Activated T-cell treated with anti-CD3 and anti-CD28 coated beads, Interleukin-2, amount 50 U/mL, for 24 hours (primary cell): ENCODE data around the gene HERC5.
"Not testable (repeated sequence)": the region's sequence is repeated elsewhere in the genome, so short reads cannot be mapped to it uniquely, and the experiment has no call there.

Experiments used
- DNase-seq: peaks from one replicate; pipeline ENCODE4 v3.0.0-alpha.2; 2020
- H3K27ac Mint-ChIP-seq: 2 replicates; pipeline ENCODE4 v1.8.0; 2020; ENCODE audit warnings: mild to moderate bottlenecking, mixed read lengths
- H3K27me3 Mint-ChIP-seq: 2 replicates; pipeline ENCODE4 v1.8.0; 2020; ENCODE audit warnings: mixed read lengths
- H3K36me3 Mint-ChIP-seq: 2 replicates; pipeline ENCODE4 v1.8.0; 2020; ENCODE audit warnings: low read depth, mixed read lengths
- H3K4me1 Mint-ChIP-seq: 2 replicates; pipeline ENCODE4 v1.8.0; 2020; ENCODE audit warnings: low read depth, mixed read lengths
- H3K4me3 Mint-ChIP-seq: 2 replicates; pipeline ENCODE4 v1.8.0; 2020; ENCODE audit warnings: mild to moderate bottlenecking, moderate library complexity, mixed read lengths
- H3K9me3 Mint-ChIP-seq: 2 replicates; pipeline ENCODE4 v1.8.0; 2020; ENCODE audit warnings: mixed read lengths

Gene HERC5

DNA sequence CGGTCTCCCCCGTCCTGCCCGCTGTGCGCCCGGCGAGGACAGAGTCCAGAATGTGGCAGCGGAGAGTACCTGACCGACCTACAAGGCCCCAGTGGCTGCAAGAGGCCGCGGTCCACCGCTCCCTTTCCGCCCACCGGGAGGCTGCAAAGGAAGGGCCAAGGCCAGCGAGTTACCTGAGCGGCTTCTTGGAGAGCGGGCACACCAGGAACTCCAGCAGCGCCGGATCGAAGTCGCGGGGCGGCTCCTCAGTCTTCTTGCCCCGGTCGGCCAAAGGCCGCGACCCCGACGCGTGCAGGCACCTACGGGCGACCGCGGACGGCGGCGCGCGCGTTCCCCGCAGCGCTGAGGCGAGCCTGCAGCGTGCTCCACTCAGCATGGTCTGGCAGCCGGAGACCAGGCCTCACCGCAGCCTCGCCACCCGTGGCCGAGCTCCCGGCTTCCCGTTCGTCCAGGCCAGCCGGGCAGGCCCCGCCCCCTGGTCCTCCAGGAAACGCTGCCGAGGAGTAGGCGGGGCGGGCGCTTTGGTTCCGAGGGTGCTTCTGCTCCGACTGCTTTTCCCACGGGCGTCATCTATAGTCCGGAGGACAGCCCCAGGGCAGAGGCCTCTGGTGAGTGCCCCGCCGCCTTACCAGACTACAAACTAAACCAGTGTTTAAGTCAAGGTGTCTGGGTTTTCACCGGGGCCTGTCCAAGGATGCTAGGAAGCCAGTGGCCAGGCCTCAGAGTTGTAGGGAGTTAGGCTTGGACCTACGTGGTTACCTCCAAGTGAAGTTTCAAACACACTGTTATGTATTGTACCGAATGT is 66.6 kb downstream of the HERC5 start, which contains the start of gene PYURF:
Gene PYURF, minus strand, starts transcription at position 452 of the 805 bp plus-strand sequence. Its CDS starts 76 bp downstream, at position 376.
- H3K4me1 Mint-ChIP-seq: peaks cover 52% of the 10 kb centered on the region

DNA sequence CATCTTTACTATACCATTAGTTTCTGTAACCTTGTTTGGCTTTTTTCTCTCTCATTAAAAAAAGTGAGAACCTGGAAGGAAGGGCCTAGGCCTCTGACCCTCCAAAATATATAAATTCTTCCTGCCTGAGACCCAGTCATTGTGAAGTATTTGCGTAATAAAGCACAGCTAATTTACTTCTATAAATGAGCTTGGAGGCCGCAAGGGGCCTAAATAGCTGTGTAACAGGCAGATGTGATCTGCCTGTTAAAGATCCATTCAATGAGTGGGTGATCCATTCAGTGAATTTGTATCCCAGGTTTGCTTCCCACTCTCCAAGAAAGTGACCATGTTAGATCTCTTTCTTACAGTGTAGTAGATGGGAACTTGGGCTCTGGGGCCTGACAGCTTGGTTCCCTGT is 67.3 kb downstream of the HERC5 start:
- Mint-ChIP-seq H3K9me3 (no peaks in the 10 kb centered on the region), H3K4me1 (peaks cover 52% of the 10 kb centered on the region), H3K4me3 (peak overlapping the region; percentile 93), H3K27ac (peak overlapping the region; percentile 88), H3K27me3 (no peaks in the 10 kb centered on the region), H3K36me3 (peaks cover 36% of the 10 kb centered on the region)
- no peak for DNase-seq

More for the DNA sequence above, 66.6 kb downstream of the HERC5 start, which contains the start of gene PYURF:
- peak; percentile 89 for DNase-seq
- peaks cover 37% of the 10 kb centered on the region for H3K36me3 Mint-ChIP-seq
- H3K27me3 Mint-ChIP-seq: no peaks in the 10 kb centered on the region
- peak within 1 kb of the TSS; percentile 93 for H3K27ac Mint-ChIP-seq
- peak within 1 kb of the TSS; percentile 93 for H3K4me3 Mint-ChIP-seq
- H3K9me3 Mint-ChIP-seq: no peaks in the 10 kb centered on the region

DNA sequence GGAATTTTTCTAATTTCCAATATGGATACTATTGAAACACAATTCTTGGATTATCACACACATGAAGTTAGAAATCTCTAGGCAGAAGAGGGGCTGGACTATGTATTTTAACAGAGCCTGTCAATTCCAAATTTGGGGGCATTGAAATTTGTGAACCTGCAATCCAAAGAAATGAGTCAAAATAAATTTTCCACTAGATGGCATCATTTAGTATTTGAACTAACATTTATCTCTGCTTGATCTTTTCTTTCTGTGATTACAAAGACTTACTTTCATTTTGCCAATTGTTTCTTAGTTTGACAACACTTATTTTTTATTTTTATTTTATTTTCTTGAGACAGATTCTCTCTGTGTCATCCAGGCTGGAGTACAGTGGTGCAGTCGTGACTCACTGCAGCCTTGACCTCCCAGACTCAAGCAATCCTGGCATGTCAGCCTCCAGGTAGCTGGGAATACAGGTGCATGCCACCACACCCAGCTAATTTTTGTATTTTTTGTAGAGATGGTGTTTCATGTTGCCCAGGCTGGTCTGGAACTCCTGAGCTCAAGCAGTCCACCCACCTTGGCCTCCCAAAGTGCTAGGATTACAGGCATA is 69.4 kb downstream of the HERC5 start:
- H3K4me1 Mint-ChIP-seq: peaks cover 46% of the 10 kb centered on the region
- no peaks in the 10 kb centered on the region for H3K27me3 Mint-ChIP-seq
- peak overlapping the region; percentile 26 for H3K27ac Mint-ChIP-seq
- H3K9me3 Mint-ChIP-seq: no peaks in the 10 kb centered on the region
- H3K4me3 Mint-ChIP-seq: no peak overlapping the region
- DNase-seq: no peak
- peaks cover 20% of the 10 kb centered on the region for H3K36me3 Mint-ChIP-seq

DNA sequence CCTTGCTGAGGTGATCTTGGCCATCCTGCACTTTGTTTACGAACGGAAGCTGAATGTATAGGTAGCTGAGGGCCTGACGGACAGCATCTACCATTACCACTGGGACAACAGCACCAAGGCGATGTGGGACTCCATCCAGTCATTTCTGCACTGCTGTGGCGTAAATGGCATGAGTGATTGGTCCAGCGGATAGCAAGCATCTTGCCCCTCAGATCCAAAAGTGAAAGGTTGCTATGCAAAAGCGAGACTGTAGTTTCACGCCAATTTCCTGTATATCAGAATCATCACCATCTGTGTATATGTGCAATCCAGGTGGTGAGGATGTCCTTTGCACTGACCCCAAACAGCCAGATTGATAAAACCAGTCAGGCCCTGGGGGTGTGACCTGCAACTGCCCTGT is 70.9 kb downstream of the HERC5 start:
- Mint-ChIP-seq H3K4me3 (no peak overlapping the region), H3K27ac (peak overlapping the region; percentile 34), H3K9me3 (no peaks in the 10 kb centered on the region)

DNA sequence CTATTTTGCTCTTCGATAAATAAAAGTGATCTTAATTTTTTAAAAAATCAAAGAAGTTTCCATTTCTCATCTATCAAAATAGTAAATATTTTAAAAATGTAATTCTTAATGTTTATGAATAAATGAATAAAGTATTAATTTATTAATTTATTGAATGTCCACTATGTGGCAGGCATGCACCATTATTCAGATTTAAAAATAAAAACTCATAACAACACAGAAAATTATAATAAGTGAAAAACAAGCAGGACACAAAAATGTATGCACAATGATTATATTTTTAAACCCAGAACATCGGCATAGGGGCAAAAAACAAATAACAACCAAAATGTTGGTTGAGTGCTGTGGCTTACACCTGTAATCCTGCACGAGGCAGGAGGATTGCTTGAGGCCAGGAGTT is 71.9 kb downstream of the HERC5 start:
- Mint-ChIP-seq H3K4me1 (peaks cover 35% of the 10 kb centered on the region), H3K4me3 (no peak overlapping the region)
- no peak for DNase-seq

More for the DNA sequence above, 70.9 kb downstream of the HERC5 start:
- Mint-ChIP-seq H3K36me3 (peaks cover 5% of the 10 kb centered on the region), H3K27me3 (no peaks in the 10 kb centered on the region), H3K4me1 (peaks cover 33% of the 10 kb centered on the region)
- no peak for DNase-seq

DNA sequence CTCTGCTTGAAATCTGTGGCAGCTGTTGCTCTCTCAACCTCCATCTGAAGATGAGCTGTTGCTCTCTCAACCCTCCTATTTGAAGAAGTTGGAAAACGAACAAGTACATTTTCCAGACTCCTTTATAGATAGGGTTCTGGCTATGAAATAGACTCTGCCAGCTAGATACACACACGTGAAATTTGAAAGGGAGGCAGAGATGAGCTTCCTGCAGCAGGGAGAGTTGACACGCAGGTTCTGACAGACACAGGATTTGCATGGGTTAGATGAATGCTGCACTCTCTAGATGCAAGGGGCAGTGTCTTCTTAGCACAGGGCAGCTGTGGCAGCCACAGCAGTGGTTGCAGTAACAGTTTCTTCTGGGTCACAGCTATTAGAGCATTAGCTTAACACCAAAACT is 74.6 kb downstream of the HERC5 start:
- Mint-ChIP-seq H3K9me3 (no peaks in the 10 kb centered on the region), H3K4me3 (no peak overlapping the region), H3K4me1 (peaks cover 32% of the 10 kb centered on the region), H3K36me3 (no peaks in the 10 kb centered on the region), H3K27me3 (no peaks in the 10 kb centered on the region), H3K27ac (no peak overlapping the region)
- no peak for DNase-seq

More for the DNA sequence above, 71.9 kb downstream of the HERC5 start:
- no peaks in the 10 kb centered on the region for H3K27me3 Mint-ChIP-seq
- H3K9me3 Mint-ChIP-seq: no peaks in the 10 kb centered on the region
- no peak overlapping the region for H3K27ac Mint-ChIP-seq
- no peaks in the 10 kb centered on the region for H3K36me3 Mint-ChIP-seq

DNA sequence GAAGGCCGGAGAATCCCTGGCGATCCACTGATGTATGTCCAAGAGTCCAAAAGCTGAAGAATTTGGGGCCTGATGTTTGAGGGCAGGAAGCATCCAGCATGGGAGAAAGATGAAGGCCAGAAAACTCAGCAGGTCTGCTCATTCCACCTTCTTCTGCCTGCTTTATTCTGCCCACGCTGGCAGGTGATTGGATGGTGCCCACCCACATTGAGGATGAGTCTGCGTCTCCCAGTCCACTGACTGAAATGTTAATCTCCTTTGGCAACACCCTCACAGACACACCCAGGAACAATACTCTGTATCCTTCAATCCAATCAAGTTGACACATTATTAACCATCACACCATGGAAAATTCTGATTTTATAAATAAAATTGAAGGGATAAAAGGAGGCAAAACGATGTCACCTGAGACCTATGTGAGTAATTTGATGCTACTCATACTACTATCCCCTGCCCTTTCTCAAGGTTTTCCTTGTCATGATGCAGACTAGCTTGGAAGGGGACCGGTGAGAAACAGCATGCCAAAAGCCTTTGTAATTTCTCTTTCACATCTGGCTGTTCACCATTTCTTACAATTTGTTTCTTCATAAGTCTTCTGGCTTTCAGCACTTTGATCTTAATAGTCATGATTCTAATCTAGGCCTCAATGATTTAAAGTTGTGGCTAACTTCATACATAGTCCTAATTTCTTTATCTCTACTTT is 76.3 kb downstream of the HERC5 start:
- no peak for DNase-seq
- Mint-ChIP-seq H3K4me3 (no peak overlapping the region), H3K27me3 (no peaks in the 10 kb centered on the region)

DNA sequence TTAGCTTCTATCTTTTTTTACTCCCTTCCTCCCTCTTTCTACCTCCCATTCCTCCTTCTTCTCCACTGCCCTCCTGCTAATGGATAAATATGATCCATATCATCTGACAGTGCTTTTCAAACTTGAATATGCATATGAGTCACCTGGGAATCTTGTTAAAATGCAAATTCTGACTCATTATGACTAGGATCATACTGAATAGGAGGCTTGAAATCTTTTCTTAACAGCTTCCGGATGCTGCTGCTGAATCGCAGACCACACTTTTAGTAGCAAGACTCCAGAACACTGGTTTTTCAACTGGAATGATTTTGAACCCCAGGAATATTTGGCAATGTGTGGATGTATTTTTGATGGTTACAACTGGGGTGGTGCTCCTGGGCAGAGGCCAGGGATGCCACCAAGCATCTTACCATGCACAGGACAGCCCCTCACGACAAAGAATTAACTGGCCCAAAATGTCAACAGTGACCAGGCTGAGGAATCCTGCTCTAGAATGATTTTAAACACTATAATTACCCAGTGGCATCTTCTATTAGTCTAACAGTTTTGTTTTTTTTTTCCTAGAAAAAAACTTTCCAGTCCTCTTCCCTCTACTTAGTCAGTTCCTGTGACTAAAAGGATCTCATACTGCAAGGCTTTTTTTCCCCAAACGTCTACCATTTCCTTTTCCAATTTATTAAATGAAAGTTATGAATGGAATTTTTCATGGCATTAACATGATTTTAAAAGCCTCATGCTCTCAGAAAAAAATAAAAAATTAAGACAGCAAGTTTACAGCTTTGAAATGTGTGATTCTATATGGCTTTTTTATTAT is 77.2 kb downstream of the HERC5 start:
- H3K36me3 Mint-ChIP-seq: no peaks in the 10 kb centered on the region
- no peaks in the 10 kb centered on the region for H3K9me3 Mint-ChIP-seq
- H3K27ac Mint-ChIP-seq: peak overlapping the region; percentile 18
- H3K4me3 Mint-ChIP-seq: no peak overlapping the region
- H3K4me1 Mint-ChIP-seq: peaks cover 25% of the 10 kb centered on the region
- no peaks in the 10 kb centered on the region for H3K27me3 Mint-ChIP-seq
- DNase-seq: no peak

More for the DNA sequence above, 76.3 kb downstream of the HERC5 start:
- Mint-ChIP-seq H3K4me1 (peaks cover 24% of the 10 kb centered on the region), H3K27ac (no peak overlapping the region), H3K9me3 (no peaks in the 10 kb centered on the region), H3K36me3 (no peaks in the 10 kb centered on the region)

DNA sequence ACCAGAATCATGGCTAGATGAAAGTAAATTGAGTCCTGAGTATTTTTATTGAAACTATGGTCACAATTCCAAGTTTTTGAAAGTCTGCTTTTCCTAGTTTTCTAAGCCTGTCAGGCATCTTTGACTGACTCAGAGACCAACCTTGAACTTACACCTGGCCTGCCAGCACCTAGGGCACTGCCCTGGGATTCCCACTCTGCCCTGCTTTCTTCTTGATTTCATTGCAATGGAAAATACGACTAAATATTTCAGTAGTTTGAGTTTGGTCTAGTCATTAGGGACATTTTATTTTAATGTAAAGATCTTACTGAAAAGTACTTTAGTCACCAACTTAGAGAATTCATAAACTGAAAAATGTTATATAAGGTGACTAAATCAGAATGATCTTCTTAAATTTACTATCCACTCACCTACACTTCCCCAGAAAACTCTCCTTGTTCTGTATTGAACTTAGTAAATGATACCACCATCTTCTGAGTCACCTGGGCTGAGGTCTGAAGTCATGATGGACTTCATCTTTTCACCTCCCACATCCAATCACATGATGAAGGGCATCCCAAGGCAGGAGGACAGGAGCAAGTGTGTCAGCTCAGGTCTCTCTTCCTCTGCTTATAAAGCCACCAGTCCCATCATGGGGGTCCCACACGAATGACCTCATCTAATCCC is 78.3 kb downstream of the HERC5 start:
- DNase-seq: no peak
- peak overlapping the region; percentile 74 for H3K27ac Mint-ChIP-seq
- H3K27me3 Mint-ChIP-seq: no peaks in the 10 kb centered on the region
- H3K36me3 Mint-ChIP-seq: no peaks in the 10 kb centered on the region
- H3K4me3 Mint-ChIP-seq: no peak overlapping the region
- no peaks in the 10 kb centered on the region for H3K9me3 Mint-ChIP-seq
- H3K4me1 Mint-ChIP-seq: peaks cover 31% of the 10 kb centered on the region

DNA sequence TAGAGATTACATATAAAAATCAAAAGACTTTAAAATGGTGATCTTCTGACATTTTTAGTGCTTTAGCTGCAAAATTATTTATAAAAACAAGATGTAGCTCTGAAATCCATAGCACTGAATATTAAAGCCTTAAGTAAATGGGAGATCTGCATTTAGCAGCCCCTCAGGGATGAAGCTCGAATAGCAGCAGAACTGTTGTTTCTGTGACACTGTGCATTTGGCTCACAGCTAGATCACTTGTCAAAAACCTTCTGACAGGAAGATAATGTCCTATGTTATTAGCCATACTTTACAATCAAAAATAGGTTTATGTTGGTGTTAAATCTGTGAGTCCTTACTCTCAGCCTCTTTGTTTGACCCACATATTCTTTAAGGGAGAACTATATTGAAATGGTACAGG is 80.8 kb downstream of the HERC5 start:
- no peaks in the 10 kb centered on the region for H3K27me3 Mint-ChIP-seq
- H3K27ac Mint-ChIP-seq: no peak overlapping the region
- peaks cover 31% of the 10 kb centered on the region for H3K4me1 Mint-ChIP-seq
- H3K9me3 Mint-ChIP-seq: no peaks in the 10 kb centered on the region
- H3K4me3 Mint-ChIP-seq: no peak overlapping the region
- no peaks in the 10 kb centered on the region for H3K36me3 Mint-ChIP-seq
- DNase-seq: no peak

DNA sequence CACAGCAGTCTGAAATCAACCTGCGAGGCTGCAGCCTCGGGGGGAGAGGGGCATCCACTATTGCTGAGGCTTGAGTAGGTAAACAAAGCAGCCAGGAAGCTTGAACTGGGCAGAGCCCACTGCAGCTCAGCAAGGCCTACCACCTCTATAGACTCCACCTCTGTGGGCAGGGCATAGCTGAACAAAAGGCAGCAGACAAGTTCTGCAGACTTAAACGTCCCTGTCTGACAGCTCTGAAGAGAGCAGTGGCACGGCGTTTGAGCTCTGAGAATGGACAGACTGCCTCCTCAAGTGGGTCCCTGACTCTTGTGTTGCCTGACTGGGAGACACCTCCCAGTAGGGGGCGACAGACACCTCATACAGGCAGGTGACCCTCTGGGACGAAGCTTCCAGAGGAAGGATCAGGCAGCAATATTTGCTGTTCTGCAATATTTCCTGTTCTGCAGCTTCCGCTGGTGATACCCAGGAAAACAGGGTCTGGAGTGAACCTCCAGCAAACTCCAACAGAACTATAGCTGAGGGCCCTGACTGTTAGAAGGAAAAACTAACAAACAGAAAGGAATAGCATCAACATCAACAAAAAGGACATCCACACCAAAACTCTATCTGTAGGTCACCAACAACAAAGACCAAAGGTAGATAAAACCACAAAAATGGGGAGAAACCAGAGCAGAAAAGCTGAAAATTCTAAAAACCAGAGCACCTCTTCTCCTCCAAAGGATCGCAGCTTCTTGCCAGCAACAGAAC is 82.6 kb downstream of the HERC5 start:
- not testable (repeated sequence) for H3K27me3 Mint-ChIP-seq

DNA sequence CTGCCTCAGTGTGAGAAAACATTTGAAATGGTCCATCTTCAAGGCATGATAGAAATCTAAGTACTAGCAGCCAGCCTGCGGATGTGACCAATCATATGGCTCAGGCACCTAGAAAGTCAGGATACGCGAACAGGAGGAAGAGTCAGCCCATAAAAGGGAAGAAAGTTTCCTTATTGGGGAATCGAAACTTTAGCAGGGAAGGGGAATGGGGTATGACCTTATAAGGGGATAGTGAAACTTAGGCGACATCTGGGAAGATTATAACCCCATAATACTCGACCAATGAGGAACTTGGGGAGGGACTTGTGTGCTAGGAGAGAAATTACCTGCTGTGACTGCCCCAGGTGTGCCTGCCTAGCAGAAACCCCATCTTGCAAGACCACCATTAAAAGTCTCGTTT is 92.9 kb downstream of the HERC5 start:
- no peaks in the 10 kb centered on the region for H3K27me3 Mint-ChIP-seq
- H3K36me3 Mint-ChIP-seq: no peaks in the 10 kb centered on the region
- no peak overlapping the region for H3K4me3 Mint-ChIP-seq
- DNase-seq: no peak
- H3K9me3 Mint-ChIP-seq: no peaks in the 10 kb centered on the region
- H3K27ac Mint-ChIP-seq: no peak overlapping the region
- no peaks in the 10 kb centered on the region for H3K4me1 Mint-ChIP-seq

More for the DNA sequence above, 82.6 kb downstream of the HERC5 start:
- H3K27ac Mint-ChIP-seq, H3K36me3 Mint-ChIP-seq, H3K4me3 Mint-ChIP-seq, H3K9me3 Mint-ChIP-seq: not testable (repeated sequence)
- peak; percentile 81 for DNase-seq
- peaks cover 22% of the 10 kb centered on the region for H3K4me1 Mint-ChIP-seq
